HT-29 (cell line): ENCODE data around the gene NHLRC2. TPM values are rescaled to one million over a fixed set of nuclear protein-coding genes. Genes with fewer than 3 reads are reported as not detected.

Experiments
- DNase-seq: peaks from one replicate; pipeline ENCODE4 v3.0.0-alpha.2; 2015; ENCODE audit warnings: low spot score
- total RNA-seq: library from RNA; depleted of rRNA; stranded (reverse); fragments of >200 nt; shearing (Covaris generic); gene quantifications from 2 replicates; pipeline ENCODE4 v1.2.3, GENCODE V29; 2014

NHLRC2 gene
- total RNA-seq, 1 experiment from 2014 or later: 29.1 TPM

DNA sequence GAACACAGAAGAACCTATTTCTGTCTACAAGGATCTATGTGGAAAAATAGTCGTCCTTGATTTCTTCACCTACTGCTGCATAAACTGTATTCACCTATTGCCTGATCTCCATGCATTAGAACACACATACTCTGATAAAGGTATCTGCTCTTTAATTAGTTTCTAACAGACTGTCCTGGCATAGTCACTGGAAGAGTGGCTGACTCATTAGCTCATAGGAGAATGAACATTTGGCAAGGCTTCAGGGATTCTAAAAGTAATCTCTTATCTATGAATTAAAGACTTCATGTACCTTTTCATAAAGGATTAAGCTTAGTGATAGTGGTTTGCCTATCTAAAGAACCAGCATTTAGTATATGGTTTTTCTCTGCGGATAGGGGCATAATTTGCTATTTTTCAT lies 4.1 kb downstream of the NHLRC2 start:
- DNase-seq: no peak

DNA sequence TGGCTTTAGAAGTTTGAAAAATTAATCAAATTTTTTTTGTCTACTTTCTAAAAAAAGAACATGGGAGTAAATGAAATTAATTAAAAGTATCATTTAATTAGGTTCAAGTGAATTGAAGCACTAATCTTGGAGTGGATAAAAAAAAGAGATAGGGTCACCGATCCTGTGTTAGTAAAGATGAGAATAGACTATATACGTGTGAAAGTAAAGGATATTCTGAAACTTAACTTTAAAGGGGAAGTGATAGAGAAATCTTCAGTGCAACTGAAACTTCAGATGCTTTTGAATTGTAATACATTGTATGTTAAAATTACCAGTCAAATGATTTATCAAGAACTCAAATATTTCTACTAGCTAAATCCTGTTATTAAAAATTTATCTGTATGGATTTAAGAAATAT lies 4.8 kb downstream of the NHLRC2 start:
- no peak for DNase-seq

DNA sequence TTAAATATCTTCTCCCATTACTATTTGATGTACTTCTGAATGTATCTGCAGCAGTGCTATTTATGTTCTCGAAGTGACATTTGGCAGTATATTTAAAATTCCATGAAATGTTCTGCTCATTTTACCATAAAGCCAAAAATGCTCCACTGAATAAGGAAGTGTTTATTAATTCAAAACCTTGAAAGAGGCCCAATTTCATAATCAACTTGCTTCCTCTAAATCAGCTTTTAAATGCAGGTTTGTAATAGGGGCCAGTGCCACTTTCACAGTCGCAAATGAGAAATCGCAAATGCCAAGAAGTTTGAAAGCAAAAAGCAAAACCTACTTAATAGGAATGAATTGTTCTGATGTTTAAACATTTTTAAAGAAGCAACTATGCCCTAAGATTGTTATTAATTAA lies 11.4 kb downstream of the NHLRC2 start:
- DNase-seq: no peak

DNA sequence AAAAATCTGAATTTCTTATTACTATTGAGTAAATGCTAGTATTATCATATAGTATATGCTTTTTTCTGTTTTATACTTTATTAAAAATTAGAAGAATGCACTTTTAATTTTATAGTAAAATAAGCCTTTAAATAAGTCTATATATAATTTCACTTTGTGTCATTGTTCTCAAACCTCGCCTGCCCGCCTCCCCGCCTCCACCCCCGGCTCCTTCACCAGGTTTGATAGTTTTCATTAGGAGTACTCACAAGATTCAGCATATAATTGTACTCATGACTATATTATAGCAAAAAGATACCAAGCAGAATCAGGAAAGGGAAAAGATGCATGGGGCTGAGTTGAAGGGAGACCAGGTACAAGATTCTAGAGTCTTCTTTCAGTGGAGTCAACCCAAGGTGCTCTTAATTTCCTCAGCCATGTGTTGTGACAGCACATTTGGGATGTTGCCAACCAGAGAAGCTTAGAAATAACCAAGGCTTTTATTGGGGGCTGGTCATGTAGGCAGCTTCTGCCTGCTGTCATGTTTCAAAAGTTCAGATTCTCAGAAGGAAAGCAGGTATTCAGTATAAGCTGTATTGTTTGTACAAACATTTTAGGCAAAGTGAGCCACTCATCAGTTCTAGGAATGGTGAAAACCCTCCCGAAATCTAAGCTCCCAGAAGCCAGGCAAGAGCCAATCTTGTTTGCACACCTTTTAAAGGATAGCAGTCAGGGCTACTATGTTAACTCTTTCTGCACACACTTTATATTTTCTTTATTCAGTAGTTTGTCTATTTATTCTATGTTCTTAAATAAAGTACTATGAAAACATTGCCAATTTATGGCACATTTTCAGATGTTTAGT lies 12.3 kb downstream of the NHLRC2 start:
- DNase-seq: no peak

DNA sequence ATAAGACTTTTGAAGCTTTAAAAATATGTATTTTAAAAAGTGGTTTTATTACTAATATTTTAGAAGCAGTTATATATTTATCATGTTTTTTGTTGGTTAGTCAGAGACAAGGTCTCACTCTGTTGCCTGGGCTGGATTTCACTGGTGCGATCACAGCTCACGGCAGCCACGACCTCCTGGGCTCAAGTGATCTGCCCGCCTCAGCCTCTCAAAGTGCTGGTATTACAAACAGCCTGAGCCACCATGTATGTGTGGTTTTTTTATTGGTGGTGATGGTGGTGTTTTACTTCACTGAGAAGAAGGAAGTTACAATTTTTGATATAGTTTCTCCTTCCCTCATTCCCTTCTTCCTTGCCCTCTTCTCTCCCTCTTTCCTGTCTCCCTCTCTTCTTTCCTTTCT lies 13.4 kb downstream of the NHLRC2 start:
- no peak for DNase-seq

DNA sequence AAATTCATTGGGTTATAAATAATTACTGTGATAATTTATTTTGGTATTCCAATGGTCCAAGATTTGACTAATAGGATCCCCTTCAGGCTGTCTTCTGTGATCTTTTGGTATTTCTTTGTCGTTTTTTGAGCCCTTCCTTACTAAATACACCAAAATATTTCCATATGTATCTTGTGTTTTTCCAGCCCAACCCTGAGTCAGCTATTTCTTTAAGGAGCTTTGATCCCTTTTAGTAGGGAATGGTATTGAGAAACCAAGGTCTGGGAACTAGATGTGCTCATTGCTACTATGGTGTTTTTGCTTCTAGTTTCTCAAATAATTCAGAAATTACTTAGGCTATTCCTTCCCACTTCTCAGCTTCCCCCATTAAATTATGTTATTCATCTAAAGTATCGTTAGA lies 15.3 kb downstream of the NHLRC2 start:
- no peak for DNase-seq

DNA sequence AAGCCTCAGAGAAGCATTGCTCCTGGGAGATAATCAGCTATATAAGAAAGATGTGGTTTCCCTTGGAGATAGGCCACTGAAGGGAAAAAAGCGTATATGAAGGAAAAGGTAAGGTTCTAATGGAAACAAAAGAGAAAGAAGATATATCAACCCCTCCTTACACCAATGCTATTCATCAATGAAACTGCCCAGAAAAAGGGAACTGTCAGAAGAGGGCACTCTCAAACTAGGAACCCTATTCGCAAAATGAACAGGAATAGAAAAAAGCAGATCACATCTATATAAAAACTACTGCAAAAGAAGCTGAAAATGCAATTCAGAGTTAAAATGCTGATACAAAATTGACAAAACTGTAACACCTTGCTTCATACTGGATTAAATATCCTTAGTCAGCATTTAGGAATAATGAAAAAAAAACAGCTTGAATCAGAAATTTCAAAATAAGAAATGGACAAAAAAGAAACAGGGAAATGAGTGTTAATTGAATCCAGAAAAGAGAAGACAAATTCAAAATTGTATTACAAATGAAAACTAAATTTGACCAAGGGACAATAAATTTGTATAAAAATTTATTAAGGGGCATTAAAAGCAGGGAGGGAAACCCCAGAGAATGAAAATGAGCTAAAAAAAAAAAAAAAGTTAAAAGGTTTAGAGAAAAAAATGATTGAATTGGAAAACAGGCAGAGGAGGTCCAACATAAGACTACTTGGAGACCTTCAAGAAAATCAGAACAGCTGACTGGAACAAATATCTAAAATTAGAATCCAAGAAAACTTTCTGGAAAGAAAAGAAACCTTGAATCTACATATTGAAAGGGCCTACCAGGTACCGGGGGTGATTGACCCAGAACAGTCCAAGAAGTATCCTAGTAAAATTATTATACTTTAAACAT lies 17.9 kb downstream of the NHLRC2 start:
- no peak for DNase-seq

DNA sequence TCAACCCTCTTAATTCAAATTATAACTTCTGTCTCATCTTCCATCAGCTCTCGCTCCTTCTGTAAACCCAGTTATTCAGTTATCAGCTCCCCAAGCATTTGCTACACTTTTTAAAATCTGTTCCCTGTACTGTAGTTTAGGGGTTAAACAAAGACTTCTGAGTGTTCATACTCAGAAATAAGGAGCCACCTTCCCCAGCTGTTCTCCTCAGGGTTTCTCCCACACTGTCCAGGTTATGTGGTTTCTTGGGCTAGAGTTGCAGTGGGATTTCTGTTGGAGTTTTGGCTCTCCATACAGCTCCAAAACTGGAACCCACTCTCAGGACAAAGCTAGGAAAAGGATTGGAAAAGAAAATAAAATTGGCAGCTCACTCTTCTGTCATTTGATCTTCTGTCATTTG lies 20.8 kb downstream of the NHLRC2 start:
- DNase-seq: no peak

DNA sequence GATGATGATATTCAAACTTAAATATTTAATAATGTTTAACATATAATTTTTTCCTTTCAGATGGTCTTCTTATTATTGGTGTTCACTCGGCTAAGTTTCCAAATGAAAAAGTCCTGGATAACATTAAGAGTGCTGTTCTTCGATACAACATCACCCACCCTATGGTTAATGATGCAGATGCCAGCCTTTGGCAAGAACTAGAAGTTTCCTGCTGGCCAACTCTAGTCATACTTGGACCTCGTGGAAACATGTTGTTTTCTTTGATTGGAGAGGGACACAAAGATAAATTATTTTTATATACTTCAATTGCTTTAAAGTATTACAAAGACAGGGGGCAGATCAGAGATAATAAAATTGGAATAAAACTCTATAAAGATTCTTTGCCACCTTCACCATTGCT lies 22.0 kb downstream of the NHLRC2 start:
- DNase-seq: no peak

DNA sequence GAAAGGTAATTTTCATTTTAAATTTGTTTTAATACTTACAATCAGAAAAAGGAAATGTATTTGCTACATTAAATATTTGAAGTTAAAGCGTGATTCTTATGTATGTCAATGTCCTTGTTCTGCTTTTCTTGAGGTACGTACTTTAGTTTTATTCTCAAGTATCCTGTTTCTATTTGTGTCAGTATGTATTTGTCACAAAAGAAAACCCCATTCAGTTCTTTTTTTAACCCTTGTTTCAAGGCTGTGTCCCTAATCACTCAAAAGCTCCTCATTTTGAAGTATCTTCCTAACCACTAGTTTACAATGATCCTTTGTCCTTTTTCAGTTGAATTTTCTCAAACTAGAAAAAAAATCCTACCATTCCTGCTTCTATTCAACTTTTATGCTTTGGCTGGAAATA lies 25.2 kb downstream of the NHLRC2 start:
- no peak for DNase-seq

DNA sequence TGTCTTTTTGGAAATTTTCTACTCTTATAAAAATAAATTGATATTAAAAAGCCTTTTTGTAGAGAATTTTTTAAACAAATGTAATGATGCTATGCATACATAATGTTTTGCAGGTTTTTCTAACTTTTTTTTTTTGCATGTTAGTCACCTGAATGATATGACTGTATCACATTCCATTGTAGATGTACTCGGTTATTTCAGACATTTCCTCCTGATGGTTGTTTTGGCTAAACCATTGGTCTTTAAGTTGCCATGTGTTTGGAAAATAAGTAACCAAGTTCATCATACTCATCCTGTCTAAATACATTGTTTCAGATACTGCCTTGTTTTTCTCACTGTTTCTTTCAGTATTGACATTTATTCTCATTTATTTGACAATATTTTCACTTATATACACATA lies 25.8 kb downstream of the NHLRC2 start:
- no peak for DNase-seq

DNA sequence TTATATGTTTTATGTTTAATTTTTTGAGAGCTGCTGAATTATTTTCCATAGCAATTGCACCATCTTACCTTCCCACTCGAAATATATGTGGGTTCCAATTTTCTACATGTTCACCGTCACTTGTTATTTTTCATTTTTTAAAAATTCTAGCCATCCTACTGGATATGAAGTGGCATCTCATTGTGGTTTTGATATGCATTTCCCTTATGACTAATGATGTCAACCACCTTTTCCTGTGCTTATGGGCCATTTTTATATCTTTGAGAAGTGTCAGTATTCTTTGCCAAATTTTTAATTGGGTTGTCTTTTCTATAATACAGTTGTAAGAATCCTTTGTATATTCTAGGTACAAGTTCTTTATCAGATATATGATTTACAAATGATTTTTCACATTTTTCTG lies 27.8 kb downstream of the NHLRC2 start:
- no peak for DNase-seq

DNA sequence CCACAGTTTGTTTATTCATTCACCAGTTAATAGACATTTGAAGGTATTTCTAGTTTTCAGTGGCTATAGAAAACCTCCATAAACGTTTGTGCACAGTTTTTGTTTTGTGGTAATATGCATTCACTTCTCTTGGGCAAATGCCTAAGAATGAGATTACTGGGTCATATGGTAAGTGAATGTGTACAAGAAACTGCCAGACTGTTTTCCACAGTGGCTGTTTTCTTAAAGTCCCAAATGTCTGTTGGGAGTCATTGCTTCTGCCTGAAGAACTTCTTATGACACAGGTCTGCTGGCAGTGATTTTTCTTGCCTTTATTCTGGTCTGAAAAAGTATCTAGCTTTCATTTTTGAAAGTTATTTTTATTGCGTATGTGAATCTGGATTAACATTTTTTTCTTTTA lies 35.5 kb downstream of the NHLRC2 start:
- no peak for DNase-seq

DNA sequence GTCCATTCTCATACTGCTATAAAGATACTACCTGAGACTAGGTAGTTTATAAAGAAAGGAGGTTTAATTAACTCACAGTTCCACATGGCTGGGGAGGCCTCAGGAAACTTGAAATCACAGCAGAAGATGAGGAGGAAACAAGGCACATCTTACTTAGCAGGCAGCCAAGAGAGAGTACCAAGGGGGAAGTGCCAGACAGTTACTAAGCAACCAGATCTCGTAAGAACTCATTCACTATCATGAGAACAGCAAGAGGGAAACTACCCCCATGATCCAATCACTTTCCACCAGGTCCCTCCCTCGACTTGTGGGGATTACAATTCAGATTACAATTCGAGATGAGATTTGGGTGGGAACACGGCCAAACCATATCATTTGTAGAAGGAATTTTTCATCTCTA lies 36.3 kb downstream of the NHLRC2 start:
- DNase-seq: no peak

DNA sequence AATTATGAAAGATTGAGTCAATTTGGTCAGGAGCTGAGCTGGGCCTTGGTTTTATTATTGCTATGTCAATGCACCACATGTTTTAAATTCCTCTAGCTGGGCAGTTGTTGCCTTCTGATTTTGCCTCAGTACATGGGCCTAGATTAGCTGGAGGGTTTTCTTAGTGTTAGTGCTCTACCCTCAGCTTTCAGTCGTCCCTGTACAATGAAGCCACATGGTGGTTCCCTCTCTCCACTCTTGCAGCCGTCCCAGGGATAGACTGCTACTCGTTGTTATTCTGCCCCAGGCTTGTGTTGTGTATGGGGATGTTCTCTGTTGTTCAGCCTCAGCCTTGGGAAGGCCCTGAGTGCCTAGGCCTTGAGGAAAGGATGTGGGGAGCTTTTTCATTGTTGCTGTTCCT lies 37.0 kb downstream of the NHLRC2 start:
- no peak for DNase-seq

DNA sequence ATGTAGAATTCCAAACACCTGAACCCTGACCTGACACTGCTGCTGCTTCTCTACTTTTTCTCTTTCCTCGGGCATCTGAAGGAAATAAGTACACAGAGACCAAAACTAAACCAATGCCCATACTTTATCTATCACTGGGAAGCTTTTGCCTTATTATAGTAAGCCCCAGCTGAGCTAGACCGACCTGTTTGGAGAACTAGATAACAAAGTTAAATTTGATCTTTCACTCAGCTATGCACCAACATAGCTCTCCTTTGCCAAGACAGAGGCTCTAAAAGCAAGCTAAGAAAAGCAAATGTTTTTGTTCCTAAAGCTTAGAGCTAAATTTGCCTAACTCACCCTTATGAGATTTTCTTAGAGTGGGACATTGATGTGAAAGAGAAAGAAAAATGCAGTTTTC lies 39.1 kb downstream of the NHLRC2 start:
- no peak for DNase-seq

DNA sequence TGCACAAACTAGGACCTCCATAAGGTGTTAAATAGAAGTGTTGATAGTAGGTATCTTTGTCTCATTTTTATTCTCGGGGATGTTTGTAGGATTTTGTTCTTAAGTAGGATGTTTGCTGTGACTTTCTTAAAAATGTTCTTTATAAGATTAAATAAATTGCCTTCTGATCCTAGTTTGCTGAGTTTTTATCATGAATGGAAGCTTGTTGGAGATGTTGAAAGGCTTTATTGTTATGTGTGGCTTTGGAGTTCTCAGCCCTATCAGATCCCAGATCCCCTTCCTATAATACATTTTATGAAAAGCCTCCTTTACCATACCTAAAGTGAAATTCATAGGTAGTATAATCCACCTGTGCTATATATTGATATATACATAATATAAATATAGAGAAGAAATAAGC lies 40.1 kb downstream of the NHLRC2 start:
- no peak for DNase-seq

DNA sequence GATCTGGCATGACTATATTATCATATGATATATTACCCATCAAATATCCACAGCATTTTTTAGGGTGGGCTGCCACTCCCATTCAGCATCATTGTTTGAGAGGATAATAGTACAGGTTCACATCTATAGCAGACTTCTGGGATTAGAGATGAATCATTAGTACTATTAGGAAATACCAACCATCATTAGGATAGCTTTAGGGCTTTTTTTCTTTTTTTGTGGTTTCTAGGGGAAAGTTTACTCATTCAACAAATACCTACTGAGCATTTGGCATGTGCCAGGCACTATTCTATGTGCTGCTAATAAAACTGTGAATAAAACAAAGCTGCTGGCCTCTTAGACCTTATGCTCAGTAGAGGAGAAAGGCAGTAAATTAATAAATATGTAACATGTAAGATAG lies 40.6 kb downstream of the NHLRC2 start:
- no peak for DNase-seq

DNA sequence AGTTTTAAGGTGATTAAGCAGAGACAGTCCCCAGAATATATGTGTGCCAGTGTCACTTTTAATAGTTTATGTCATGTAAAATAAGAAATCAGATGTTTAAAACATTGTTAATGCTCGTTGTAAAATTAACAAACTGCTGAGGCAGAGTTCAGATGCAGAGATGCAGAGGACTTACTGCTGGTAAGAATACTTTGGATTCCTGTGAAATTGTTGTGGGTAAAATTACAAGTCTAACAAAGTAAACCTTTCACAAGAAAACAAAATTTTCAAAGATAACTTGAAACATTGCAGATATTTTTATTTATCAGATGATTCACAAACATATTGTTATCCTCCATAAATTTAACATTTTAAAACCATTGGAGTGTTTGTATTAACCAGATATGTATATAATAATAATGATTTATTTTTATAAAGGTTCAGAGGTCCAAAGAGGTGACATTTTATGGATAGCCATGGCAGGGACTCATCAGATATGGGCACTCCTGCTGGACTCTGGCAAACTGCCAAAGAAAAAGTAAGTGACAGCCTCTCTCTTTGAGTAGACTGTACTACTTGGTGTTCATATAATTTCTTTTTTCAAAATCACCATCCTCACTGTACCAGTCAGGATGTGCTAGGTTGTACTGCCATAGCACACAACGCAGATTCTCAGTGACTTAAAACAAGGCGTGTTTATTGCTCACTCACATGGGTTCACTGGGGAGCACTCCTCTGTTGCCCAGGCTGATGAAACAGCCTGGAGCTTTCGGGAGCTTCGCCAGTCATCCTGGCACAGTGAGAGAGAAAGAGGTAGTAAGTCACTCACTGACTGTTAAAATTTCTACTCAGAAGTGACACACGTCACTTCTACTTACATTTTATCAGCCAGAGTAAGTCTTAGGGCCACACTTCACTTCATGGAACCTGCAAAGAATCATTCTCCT lies 43.5 kb downstream of the NHLRC2 start:
- DNase-seq: no peak

DNA sequence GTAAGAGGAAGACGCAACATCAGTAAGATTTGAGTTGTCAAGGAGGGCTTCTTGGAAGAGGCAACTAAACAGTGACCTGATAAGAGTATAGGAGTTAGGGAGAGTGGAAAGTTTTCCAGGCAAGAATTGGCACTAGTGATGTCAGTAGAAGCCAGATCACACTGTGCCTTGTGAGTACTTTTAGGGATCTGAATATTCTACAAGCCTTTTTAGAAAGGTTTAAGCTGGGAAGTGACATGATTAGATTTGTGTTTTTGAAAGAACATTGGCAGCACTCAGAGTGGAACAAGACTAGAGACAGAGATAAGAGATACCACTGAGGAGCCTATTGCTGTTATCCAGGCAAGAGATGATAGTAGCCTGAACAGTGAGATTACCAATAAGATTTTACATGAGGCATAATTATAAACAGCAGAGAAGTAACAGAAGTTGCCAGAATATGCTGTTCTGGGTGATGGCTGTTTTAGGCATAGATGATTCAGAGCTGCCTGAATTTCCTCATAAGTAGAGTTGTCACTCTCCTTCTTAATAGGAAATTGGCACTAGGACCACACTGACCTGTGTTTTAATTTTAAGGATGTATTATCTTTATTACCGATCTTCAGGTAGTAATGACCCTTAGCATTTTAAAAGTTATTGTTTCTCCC lies 45.6 kb downstream of the NHLRC2 start:
- no peak for DNase-seq

DNA sequence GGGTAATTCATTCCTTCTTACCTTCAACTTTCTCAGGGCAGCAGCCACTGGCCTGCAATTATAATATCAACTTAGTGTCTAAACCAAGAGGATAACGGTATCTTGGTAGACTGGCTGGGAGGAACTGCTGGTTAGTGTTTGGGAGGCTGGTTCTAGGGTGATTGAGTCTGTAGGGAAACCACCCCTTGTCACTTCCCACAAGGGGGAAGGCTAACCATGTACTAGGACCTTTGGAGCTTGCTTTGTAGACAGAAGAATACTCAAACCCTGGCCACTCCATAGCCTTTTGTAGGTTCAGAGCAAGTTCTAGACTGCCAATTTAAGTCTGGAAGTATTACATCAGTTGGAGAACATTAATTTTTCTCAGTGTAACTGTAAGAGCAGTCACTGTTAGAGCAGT lies 51.3 kb downstream of the NHLRC2 start:
- DNase-seq: no peak
